HuH-7 (cell line): Measurements from ENCODE around the gene PAK4.
"Not testable (repeated sequence)": the region's sequence is repeated elsewhere in the genome, so short reads cannot be mapped to it uniquely, and the experiment has no call there.

Source experiments
- DNase-seq: peaks from one replicate; pipeline ENCODE4 v3.0.0; 2011; ENCODE audit warnings: low spot score

PAK4 gene

GRCh38 chr19:39130337-39131254 lies 5.0 kb downstream of the PAK4 start:
- no peak for DNase-seq

GRCh38 chr19:39131255-39131755 lies 5.7 kb downstream of the PAK4 start:
- DNase-seq, result no peak

DNA sequence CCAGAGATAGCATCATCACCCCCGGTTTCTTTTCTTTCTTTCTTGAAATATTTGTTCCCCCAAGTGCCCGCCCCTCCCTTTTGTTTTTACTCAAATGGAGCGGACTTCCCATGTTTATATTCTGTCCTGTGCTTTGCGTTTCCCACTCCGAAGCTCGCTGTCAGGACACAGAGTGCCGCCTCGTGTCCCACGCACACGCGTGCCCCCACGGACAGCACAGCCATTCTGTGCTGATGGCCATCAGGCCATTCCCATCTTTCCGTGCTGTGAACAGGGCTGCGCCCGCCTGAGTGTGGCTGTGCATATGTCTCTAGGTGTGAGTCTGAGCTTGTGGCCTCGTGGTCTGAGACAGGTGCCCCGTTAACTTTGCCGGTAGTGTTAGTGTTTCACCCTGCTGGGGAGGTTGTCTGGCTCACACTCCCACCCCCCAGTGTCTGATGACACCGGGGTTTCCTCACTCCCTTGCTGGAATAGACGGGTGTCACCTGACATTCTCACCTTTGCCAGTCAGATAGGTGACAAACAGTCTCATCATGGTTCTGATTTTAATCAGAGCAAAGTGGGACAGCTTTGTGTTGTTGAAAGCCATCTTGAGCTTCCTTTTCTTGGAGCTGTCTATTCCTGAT lies 6.9 kb downstream of the PAK4 start:
- DNase-seq, result no peak

DNA sequence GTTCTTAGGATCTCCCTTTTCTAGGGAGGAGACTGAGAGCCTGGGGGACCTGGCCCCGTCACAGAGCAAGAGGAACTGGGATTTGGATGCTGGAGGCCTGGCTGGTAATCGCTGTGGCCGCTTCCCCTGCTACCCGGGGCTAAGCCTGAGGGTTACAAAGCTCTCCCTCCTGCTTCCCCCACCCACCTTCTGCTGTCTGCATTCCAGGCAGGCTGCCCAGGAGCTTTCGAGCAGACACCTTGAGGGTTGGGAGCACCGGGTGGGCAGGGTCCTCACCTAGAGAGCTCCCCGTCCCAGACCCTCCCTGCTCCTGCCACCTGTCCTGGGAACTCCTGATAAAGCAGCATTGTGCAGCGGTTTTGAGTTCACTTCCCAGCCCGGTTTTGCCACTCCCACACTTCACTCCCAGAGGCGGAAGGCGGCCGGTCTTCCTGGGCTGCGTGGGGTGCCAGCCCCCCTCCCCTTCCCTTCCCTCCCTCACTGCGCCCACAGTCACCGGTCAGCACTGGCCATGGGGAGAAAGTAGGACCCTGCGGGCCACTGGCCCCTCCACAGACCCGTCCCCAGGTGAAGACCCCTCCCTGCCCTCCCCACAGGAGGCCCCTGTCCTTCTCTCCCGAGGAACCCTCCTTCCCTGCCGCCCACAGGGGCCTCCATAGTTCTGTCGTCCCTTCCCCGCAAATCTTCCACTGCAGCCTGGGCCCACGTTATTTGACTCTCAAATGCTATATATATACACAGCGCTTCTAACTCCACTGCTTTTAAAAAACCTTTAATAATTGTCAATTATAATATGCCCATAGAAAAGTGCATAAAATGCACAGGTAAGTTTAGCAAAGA lies 8.1 kb downstream of the PAK4 start:
- no peak for DNase-seq

DNA sequence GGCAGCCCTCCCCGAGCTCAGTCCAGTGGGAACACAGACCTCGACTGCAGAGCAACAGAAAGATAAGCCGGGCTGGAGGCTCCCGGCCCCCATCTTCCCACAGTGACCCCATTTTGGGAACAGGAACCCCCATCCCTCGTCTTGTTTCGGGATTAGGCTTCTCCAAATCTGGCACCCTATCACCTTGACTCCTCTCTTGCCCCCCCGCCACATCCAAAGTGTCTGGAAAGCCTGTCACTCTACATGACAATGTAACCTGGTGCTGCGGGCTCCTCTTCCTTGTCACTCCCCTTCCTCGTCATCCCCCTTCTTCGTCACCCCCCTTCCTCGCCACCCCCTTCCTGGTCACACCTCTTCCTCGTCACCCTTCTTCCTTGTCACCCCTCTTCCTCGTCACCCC lies 10.1 kb downstream of the PAK4 start:
- DNase-seq, result no peak

DNA sequence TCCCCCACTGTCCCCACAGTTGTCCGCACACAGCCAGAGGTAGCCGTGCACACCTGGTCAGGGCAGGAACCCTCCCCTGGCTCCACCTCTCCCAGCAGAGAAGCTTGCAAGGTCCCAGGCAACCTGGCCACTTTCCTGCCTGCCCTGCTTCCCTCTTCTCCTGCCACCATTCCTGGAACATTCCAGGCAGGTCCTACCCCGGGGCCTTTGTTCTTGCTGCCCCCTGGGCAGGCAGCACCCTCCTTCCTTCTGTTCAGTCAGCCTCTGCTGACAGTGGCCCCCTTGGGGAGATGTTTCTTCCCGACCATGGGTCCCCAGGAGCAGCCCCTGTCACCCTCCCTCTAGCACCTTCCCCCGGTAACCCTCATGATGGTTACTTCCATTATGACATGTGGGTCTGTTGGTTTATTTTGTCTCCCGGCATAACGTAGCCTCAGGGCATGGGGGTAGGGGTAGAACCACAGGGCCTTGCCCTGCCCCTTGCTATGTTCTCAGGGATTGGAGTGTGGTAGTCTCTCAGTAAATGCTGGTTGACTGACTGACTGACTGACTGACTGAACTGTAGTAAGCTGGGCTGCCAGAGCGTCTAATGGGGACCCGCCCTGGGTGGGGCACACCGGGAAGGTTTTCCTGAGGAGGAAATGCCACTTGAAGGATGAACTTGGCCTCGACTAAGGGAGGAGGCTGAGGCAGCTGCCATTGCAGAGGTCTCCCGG lies 10.8 kb downstream of the PAK4 start:
- no peak for DNase-seq

DNA sequence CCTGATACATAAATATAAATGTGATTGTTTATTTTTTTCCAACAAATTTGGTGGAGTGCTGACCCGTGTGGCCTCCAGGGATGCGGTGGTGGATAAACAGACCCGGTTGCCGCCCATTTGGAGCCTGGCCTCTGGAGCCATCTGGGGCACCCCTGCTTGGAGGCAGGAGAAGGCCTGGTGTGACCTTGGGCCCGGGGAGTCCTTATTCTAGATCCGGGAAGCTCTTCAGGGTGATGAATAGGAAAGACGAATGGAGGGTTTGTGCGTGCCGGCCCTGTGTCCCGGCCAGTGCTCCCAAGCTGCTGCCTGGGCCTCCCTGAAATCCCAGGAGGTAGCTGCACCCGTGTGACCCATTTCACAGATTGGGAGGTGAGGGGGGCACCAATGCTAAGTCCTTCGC lies 11.5 kb downstream of the PAK4 start:
- DNase-seq, result no peak

- no peak for DNase-seq
Measured at GRCh38 chr19:39138221-39139211, 12.9 kb downstream of the PAK4 start.

DNA sequence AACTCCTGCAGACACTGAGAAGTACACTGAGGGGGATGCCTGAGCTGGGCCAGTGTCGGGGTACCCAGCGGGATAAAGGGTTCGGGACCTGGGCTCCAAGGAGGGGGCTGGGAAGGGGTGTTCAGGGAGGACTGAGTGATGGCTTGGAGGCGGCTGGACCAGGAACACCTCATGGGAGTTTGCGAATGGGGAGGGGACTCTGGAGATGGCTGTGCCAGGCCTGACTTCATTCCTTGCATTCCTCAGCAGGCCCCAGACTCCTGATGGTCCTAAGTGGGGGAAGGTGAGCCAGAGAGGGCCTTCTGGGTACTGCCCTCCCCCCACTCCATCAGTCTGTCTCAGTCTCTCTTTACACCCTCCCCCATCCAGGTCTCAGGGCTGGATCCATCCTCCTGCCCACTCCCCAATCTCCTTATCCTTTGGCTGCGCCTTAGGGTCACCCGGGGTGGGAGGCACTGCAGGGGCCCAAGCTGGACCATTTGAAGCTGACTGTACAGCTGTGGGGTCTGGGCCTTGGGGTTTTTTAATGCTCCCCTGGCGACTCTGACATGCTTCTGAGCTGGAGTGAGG lies 13.8 kb downstream of the PAK4 start:
- no peak for DNase-seq

DNA sequence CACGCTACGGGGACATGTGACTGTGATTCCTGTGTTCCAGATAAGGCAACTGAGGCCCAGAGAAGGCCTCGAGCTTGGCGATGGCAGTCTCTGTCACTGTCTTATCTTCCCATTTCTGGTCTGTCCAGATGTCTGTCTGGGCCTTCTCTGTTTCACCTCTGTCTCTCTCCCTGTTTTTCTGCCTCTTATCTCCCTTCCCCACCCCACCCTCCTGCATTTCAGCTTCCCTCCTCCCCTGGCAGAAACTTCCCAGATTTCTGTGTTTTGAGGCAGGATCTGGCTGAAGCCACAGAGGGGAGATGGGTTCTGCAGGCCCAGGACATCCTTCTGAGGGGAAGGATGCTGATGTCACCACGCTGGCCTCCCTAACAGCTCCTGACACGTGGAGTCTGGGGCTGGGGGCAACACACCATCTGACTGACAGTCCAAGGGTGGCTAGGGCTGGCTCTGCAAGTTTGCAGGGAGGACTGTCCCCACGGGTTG lies 14.4 kb downstream of the PAK4 start:
- DNase-seq, result no peak

- DNase-seq, result no peak
Measured at GRCh38 chr19:39140594-39140993, 15.0 kb downstream of the PAK4 start.

- DNase-seq, result no peak
Measured at GRCh38 chr19:39141929-39142328, 16.3 kb downstream of the PAK4 start.

GRCh38 chr19:39142630-39143029 lies 17.0 kb downstream of the PAK4 start:
- no peak for DNase-seq

- not testable (repeated sequence) for DNase-seq
Measured at GRCh38 chr19:39143757-39144289, 18.2 kb downstream of the PAK4 start.

DNA sequence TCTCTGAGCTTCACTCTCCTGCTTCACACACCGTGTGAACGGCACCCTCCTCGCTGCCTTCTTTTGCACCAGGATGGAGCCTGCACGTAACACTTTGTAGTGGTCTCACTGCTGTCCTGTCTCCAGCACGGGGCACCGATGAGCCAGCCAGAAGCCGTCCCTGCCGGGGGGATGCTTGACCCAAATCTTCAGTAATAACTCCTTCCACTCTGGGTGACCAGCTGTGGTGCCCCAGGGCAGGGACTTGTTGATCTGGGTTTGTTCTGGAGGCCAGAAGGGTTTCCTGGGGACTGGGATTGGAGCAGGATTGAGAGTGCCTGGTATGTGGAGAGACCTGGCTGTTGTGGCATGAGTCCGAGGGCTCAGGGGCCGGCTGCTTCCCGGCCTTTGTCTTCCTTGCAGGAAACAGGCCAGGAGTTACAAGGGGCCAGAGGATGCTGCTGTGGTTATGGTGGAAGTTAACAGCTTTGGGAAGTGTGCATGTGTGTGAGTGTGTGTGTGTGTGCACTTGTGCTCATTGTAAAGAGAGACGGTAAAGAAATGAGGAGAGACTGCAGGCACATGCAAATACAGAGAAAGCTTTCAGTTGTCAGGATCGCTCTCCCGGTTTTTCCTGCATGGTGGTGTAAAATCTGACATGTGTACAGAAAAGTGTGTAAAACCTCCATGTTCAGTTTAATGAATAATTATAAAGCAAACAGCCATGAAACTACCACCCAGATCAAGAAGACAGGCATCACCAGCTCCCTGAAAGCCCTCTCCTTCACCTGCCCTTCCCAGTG lies 18.9 kb downstream of the PAK4 start:
- DNase-seq, result no peak

- DNase-seq, result no peak
Measured at GRCh38 chr19:39145180-39145953, 19.8 kb downstream of the PAK4 start.

GRCh38 chr19:39146091-39146490 lies 20.5 kb downstream of the PAK4 start:
- DNase-seq, result no peak
